Osteoblast (primary cell): ENCODE data around the gene SBNO2. TPM values are rescaled to one million over a fixed set of nuclear protein-coding genes. Genes with fewer than 3 reads are reported as not detected.

Experiments
- DNase-seq: peaks from one replicate; pipeline ENCODE4 v3.0.0; 2011; ENCODE audit warnings: low spot score, mixed read lengths; ENCODE audit not compliant: insufficient read length; ENCODE audit errors: missing footprints
- H2AFZ ChIP-seq: 2 replicates; pipeline ENCODE4 v1.6.0; 2011; ENCODE audit warnings: mild to moderate bottlenecking, low read length
- H3K27ac ChIP-seq: 2 replicates; pipeline ENCODE4 v1.5.1; 2011; ENCODE audit warnings: mild to moderate bottlenecking, low read depth, low read length, moderate library complexity
- H3K27me3 ChIP-seq: 2 replicates; pipeline ENCODE4 v1.6.0; 2012; ENCODE audit warnings: mild to moderate bottlenecking, control low read depth, inconsistent platforms, low read length, moderate library complexity; ENCODE audit not compliant: insufficient read depth
- H3K36me3 ChIP-seq: 2 replicates; pipeline ENCODE4 v1.5.1; 2011; ENCODE audit warnings: mild to moderate bottlenecking, low read length, control low read depth, moderate library complexity; ENCODE audit not compliant: insufficient read depth
- H3K4me1 ChIP-seq: 2 replicates; pipeline ENCODE4 v1.5.1; 2011; ENCODE audit warnings: mild to moderate bottlenecking, low read length, control low read depth, moderate library complexity; ENCODE audit not compliant: insufficient read depth
- H3K4me2 ChIP-seq: 2 replicates; pipeline ENCODE4 v1.6.0; 2011; ENCODE audit warnings: mild to moderate bottlenecking, low read length; ENCODE audit not compliant: insufficient read depth
- H3K4me3 ChIP-seq: fragments of 200-600 bp; sonication (generic); 3 replicates; pipeline ENCODE4 v1.5.1; 2012; ENCODE audit warnings: mild to moderate bottlenecking, low read length, inconsistent platforms; ENCODE audit not compliant: insufficient read depth
- H3K79me2 ChIP-seq: 2 replicates; pipeline ENCODE4 v1.6.0; 2012; ENCODE audit warnings: mild to moderate bottlenecking, low read length, control low read depth, inconsistent platforms; ENCODE audit not compliant: insufficient read depth
- H3K9me3 ChIP-seq: 2 replicates; pipeline ENCODE4 v1.5.1; 2011; ENCODE audit warnings: low read depth, low read length, control low read depth
- H4K20me1 ChIP-seq: 2 replicates; pipeline ENCODE4 v1.6.0; 2012; ENCODE audit warnings: mild to moderate bottlenecking, low read length, control low read depth; ENCODE audit not compliant: insufficient read depth
- total RNA-seq: library from RNA; depleted of rRNA; stranded (reverse); fragments of >200 nt; gene quantifications from 2 replicates; pipeline ENCODE4 v1.2.3, GENCODE V29; 2012
- TF ChIP-seq, protein P1 (sequence below): IDR thresholded peaks from 2 replicates; pipeline ENCODE4 v1.5.1; 2011; ENCODE audit warnings: mild to moderate bottlenecking, low read depth, low read length, moderate library complexity; ENCODE audit errors: extremely low read depth

SBNO2 gene
- total RNA-seq, 1 donor, result 69.1 TPM

DNA sequence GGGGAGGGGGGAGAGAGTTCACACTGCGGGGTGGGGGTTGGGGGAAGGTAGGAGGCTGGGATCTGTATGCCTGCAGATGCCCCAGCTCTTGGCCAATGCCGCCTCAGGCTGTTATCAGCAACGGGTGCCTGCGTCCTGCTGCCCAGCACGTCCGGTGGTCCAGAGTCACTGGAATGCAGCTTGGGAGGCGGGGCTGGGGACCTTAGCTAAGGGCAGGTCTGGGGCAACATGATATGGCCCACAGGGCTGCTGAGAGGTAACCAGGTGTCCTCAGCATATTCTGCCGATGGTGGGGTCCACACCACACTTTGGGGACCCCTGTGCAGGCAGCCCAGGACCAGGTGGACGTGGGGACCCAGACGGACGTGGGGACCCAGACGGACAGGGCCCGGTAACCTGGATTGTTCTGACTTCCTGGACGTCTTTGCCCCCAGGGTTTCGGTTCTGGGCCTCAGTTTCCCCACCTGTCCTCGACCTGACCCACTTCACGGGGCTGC, 107.8 kb downstream of the SBNO2 start:
- no peaks in the 10 kb centered on the region for H3K79me2 ChIP-seq
- H3K4me1 ChIP-seq, result no peaks in the 10 kb centered on the region
- TF ChIP-seq, protein P1, sequence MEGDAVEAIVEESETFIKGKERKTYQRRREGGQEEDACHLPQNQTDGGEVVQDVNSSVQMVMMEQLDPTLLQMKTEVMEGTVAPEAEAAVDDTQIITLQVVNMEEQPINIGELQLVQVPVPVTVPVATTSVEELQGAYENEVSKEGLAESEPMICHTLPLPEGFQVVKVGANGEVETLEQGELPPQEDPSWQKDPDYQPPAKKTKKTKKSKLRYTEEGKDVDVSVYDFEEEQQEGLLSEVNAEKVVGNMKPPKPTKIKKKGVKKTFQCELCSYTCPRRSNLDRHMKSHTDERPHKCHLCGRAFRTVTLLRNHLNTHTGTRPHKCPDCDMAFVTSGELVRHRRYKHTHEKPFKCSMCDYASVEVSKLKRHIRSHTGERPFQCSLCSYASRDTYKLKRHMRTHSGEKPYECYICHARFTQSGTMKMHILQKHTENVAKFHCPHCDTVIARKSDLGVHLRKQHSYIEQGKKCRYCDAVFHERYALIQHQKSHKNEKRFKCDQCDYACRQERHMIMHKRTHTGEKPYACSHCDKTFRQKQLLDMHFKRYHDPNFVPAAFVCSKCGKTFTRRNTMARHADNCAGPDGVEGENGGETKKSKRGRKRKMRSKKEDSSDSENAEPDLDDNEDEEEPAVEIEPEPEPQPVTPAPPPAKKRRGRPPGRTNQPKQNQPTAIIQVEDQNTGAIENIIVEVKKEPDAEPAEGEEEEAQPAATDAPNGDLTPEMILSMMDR, result no peak
- H3K36me3 ChIP-seq, result no peaks in the 10 kb centered on the region
- no peak overlapping the region for H3K4me3 ChIP-seq
- no peak overlapping the region for H3K27ac ChIP-seq
- H3K27me3 ChIP-seq, result peaks cover 42% of the 10 kb centered on the region
- no peak overlapping the region for H2AFZ ChIP-seq
- no peak for DNase-seq
- no peaks in the 10 kb centered on the region for H3K9me3 ChIP-seq
- H4K20me1 ChIP-seq, result no peaks in the 10 kb centered on the region
- H3K4me2 ChIP-seq, result no peak overlapping the region

DNA sequence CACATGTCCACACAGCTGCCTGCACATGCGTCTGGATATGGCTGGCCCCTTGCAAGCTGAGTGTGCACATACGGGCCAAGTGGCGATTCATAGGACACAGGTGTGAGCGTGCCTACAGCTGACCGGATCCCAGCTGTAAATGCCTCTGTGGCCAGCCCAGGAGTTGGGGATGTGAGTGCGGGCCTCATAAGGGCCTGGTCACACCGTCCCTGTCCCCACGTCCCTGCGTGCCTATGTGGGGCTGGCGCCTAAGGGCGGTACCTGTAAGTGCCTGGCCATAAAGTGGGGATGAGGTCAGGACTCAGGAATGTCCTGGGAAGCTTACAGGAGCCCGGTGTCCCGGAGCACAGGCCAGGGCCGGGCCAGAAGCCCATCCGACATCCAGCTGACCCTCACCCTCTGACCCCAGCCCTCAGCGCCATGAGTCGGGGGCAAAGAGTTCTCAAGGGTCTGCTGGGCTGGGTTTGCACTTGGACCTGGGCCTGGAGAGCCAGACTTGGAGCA, 108.4 kb downstream of the SBNO2 start:
- no peak for DNase-seq
- Histone ChIP-seq H3K27ac (no peak overlapping the region), H3K4me2 (no peak overlapping the region), H3K36me3 (no peaks in the 10 kb centered on the region), H3K9me3 (no peaks in the 10 kb centered on the region), H3K4me1 (no peaks in the 10 kb centered on the region), H2AFZ (no peak overlapping the region), H3K4me3 (no peak overlapping the region), H3K79me2 (no peaks in the 10 kb centered on the region), H3K27me3 (peaks cover 37% of the 10 kb centered on the region), H4K20me1 (no peaks in the 10 kb centered on the region)
- TF ChIP-seq, protein P1, result no peak

DNA sequence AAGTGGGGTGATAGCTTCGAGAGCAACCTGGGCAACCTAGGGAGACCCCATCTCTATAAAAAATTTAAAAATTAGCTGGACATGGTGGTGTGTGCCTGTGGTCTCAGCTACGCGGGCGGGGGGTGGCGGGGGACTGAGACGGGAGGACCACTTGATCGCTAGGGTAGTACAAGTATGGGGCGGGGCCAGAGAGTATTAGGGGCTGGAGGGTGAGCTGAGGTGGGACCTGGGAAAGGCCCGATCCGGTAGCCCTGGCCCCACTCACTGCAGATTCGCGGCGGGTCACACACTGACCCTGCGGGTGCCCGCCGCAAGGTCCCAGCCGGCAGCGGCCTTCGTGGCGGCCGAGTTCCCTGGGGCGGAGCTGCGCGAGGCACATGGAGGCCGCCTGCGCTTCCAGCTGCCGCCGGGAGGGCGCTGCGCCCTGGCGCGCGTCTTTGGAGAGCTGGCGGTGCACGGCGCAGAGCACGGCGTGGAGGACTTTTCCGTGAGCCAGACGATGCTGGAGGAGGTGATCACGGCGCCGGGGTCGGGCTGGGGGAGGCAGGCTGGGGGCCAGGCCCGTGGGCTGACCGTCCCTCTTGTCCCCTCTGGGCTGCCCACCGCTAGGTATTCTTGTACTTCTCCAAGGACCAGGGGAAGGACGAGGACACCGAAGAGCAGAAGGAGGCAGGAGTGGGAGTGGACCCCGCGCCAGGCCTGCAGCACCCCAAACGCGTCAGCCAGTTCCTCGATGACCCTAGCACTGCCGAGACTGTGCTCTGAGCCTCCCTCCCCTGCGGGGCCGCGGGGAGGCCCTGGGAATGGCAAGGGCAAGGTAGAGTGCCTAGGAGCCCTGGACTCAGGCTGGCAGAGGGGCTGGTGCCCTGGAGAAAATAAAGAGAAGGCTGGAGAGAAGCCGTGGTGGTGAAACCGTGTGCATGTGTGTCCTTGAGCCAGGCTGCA, 109.1 kb downstream of the SBNO2 start:
- DNase-seq, result peak; percentile 97
- Histone ChIP-seq H3K4me2 (no peak overlapping the region), H4K20me1 (no peaks in the 10 kb centered on the region), H3K27me3 (peaks cover 30% of the 10 kb centered on the region), H2AFZ (no peak overlapping the region), H3K79me2 (no peaks in the 10 kb centered on the region), H3K27ac (no peak overlapping the region), H3K4me1 (no peaks in the 10 kb centered on the region), H3K36me3 (no peaks in the 10 kb centered on the region), H3K4me3 (no peak overlapping the region), H3K9me3 (no peaks in the 10 kb centered on the region)
- TF ChIP-seq, protein P1, result peak; percentile 35
